ENCODE data around the gene GNG7. TPM values are rescaled to one million over a fixed set of nuclear protein-coding genes. Genes with fewer than 3 reads are reported as not detected.

Gene GNG7
- polyA plus RNA-seq, 1 of the 3 experiments (the other 2 are of a cell fraction): 2.2 TPM

GRCh38 chr19:2543463-2544442 is 158.7 kb downstream of the GNG7 start:
- Histone ChIP-seq H3K27me3 (ENCODE audit: insufficient read depth) (no peaks in the 10 kb centered on the region), H3K9me3 (no peaks in the 10 kb centered on the region), H3K4me1 (ENCODE audit: control insufficient read depth in 1 of 2, insufficient read depth in 2 of 2, low read depth in 1 of 2, low read length in 1 of 2) (peaks cover 13 to 43% of the 10 kb centered on the region in 2 experiments; a peak in 3 of 4 replicates), H3K27ac (ENCODE audit: low read depth in 2 of 2, low read length in 1 of 2) (peak overlapping the region; percentile 86 to 90), H3K36me3 (replicated peaks in 1 of 2; ENCODE audit: control insufficient read depth in 1 of 2, insufficient read depth in 2 of 2, low read length in 1 of 2) (no peaks in the 10 kb centered on the region), H3K9me2 (no peaks in the 10 kb centered on the region), H2AFZ (ENCODE audit: low read depth) (peak overlapping the region; percentile 70), H3K4me3 (ENCODE audit: low read depth in 2 of 2, low read length in 1 of 2) (peak overlapping the region; percentile 7 to 22; a peak in 2 of 4 replicates), H3K79me2 (ENCODE audit: insufficient read depth) (peaks cover 13% of the 10 kb centered on the region; the same call in 1 of the 2 replicates), H3K4me2 (peak overlapping the region; percentile 71), H4K20me1 (ENCODE audit: insufficient read depth) (no peaks in the 10 kb centered on the region), H3F3A (replicated peaks; ENCODE audit: insufficient read depth) (peaks cover 36% of the 10 kb centered on the region), H3K9ac (peak overlapping the region; percentile 62)
- DNase-seq: peak; percentile 91
- ChIA-PET CTCF (interaction anchor here (0.6 to 4.0 kb wide), 8 partner anchors 16 to 71 kb away, joined by 3 to 25 read pairs (median 5); partner anchors contain the start of gene GADD45B), POLR2A (interaction anchor here (1.0 to 2.7 kb wide), 3 partner anchors 9 to 68 kb away, joined by 3 to 11 read pairs (median 3); partner anchors contain the start of gene GADD45B)
- 26% methylated on average over 27 of the region's 36 CpGs for WGBS (ENCODE audit: low lambda C conversion rate)
- TF ChIP-seq ZBTB33 (IDR thresholded peaks at IDR 0.05; ENCODE audit: borderline replicate concordance, low read depth): 0 out of 2 replicates have a peak, but pooled peaks have one; percentile 23
- TF ChIP-seq GABPA (IDR thresholded peaks at IDR 0.05; ENCODE audit: low read depth): peak; percentile 65
- peak; percentile 75 for TF ChIP-seq TCF12 (IDR thresholded peaks at IDR 0.05)
- TF ChIP-seq FOXJ3 (CRISPR knock-in tag; IDR thresholded peaks at IDR 0.05): no peak
- TF ChIP-seq RFX5 (IDR thresholded peaks at IDR 0.05; ENCODE audit: low read length): no peak
- peak; percentile 69; the same call in 1 of the 2 replicates for TF ChIP-seq YY1 (IDR thresholded peaks at IDR 0.05; ENCODE audit: low read depth)
- peak; percentile 44; the same call in 1 of the 2 replicates for TF ChIP-seq SMC3 (IDR thresholded peaks at IDR 0.05; ENCODE audit: low read depth, low read length)
- TF ChIP-seq TAF1 (IDR thresholded peaks at IDR 0.05; ENCODE audit: borderline replicate concordance, low read depth, low read length): peak; percentile 89
- TF ChIP-seq USF1 (IDR thresholded peaks at IDR 0.05; ENCODE audit: borderline replicate concordance, low read depth): 0 out of 2 replicates have a peak, but pooled peaks have one; percentile 37
- TF ChIP-seq MAX (IDR thresholded peaks at IDR 0.05; ENCODE audit: low read depth): peak; percentile 96
- TF ChIP-seq NFIC (IDR thresholded peaks at IDR 0.05; ENCODE audit: borderline replicate concordance): peak; percentile 71
- TF ChIP-seq REST (IDR thresholded peaks at IDR 0.05; ENCODE audit: low read depth, low read length): peak; percentile 59; the same call in 1 of the 2 replicates
- no peak for TF ChIP-seq FOXM1 (IDR thresholded peaks at IDR 0.05; ENCODE audit: low read depth)
- TF ChIP-seq SIN3A (IDR thresholded peaks at IDR 0.05; ENCODE audit: borderline replicate concordance, low read depth, low read length): peak; percentile 89; the same call in 1 of the 2 replicates
- peak; percentile 80 for TF ChIP-seq POLR2AphosphoS5 (IDR thresholded peaks at IDR 0.05; ENCODE audit: low read depth, low read length)
- no peak for TF ChIP-seq IRF3 (IDR thresholded peaks at IDR 0.05; ENCODE audit: low read depth, low read length)
- TF ChIP-seq USF2 (IDR thresholded peaks at IDR 0.05; ENCODE audit: borderline replicate concordance, low read depth, low read length): no peak
- TF ChIP-seq CTCF (IDR thresholded peaks at IDR 0.05): peak; percentile 41
- 0 out of 2 replicates have a peak, but pooled peaks have one; percentile 45 for TF ChIP-seq TEAD4 (IDR thresholded peaks at IDR 0.05; ENCODE audit: borderline replicate concordance, insufficient read depth)
